Esophagus (tissue), 2 donors: ENCODE measurements around the gene SLFN11. TPM values are rescaled to one million over a fixed set of nuclear protein-coding genes. Genes with fewer than 3 reads are reported as not detected.
"Not testable (repeated sequence)": the region's sequence is repeated elsewhere in the genome, so short reads cannot be mapped to it uniquely, and the experiment has no call there.

Experiments used
- H3K27ac ChIP-seq, 2 donors: one replicate each; pipeline ENCODE4 v1.5.1; 2013; ENCODE audit warnings: low read depth in 2 of 2, mild to moderate bottlenecking in 2 of 2, inconsistent platforms in 1 of 2, low read length in 1 of 2, moderate library complexity in 1 of 2
- H3K27me3 ChIP-seq, 2 donors: one replicate each; pipeline ENCODE4 v1.6.1; 2013; ENCODE audit warnings: low read length in 2 of 2, control low read depth in 1 of 2, mild to moderate bottlenecking in 1 of 2; ENCODE audit not compliant: insufficient read depth in 2 of 2, control insufficient read depth in 1 of 2
- H3K36me3 ChIP-seq, 2 donors: one replicate each; pipeline ENCODE4 v1.6.1; 2013; ENCODE audit warnings: low read length in 1 of 2; ENCODE audit not compliant: control insufficient read depth in 2 of 2, insufficient read depth in 2 of 2
- H3K4me1 ChIP-seq, 2 donors: one replicate each; pipeline ENCODE4 v1.6.1; 2013; ENCODE audit warnings: low read length in 1 of 2; ENCODE audit not compliant: control insufficient read depth in 2 of 2, insufficient read depth in 2 of 2
- H3K4me3 ChIP-seq, 2 donors: one replicate each; pipeline ENCODE4 v1.5.1; 2013; ENCODE audit warnings: low read length in 2 of 2, mild to moderate bottlenecking in 2 of 2, low read depth in 1 of 2, moderate library complexity in 1 of 2
- H3K9me3 ChIP-seq, 2 donors: one replicate each; pipeline ENCODE4 v1.6.1; 2013; ENCODE audit warnings: mild to moderate bottlenecking in 2 of 2, low read depth in 1 of 2, low read length in 1 of 2, moderate library complexity in 1 of 2; ENCODE audit not compliant: control insufficient read depth in 2 of 2, insufficient read depth in 1 of 2
- WGBS, 2 donors: extraction: QIAGEN DNeasy Blood & Tissue Kit; methylation state at CpG; one replicate each; pipeline ENCODE4 v1.1.7; 2013; 5-methylcytosine and 5-hydroxymethylcytosine counted together
- polyA plus RNA-seq, 2 donors: library from polyadenylated mRNA; stranded (reverse); fragments of 200-250 nt; gene quantifications; one replicate each; pipeline ENCODE4 v1.2.3, GENCODE V29; 2013
- donor health status: healthy with polysubstance abuse.
- donor health status: Bipolar disorder and iron deficiency.

The SLFN11 gene
- polyA plus RNA-seq, 2 donors: 2.7 to 3.0 TPM

DNA sequence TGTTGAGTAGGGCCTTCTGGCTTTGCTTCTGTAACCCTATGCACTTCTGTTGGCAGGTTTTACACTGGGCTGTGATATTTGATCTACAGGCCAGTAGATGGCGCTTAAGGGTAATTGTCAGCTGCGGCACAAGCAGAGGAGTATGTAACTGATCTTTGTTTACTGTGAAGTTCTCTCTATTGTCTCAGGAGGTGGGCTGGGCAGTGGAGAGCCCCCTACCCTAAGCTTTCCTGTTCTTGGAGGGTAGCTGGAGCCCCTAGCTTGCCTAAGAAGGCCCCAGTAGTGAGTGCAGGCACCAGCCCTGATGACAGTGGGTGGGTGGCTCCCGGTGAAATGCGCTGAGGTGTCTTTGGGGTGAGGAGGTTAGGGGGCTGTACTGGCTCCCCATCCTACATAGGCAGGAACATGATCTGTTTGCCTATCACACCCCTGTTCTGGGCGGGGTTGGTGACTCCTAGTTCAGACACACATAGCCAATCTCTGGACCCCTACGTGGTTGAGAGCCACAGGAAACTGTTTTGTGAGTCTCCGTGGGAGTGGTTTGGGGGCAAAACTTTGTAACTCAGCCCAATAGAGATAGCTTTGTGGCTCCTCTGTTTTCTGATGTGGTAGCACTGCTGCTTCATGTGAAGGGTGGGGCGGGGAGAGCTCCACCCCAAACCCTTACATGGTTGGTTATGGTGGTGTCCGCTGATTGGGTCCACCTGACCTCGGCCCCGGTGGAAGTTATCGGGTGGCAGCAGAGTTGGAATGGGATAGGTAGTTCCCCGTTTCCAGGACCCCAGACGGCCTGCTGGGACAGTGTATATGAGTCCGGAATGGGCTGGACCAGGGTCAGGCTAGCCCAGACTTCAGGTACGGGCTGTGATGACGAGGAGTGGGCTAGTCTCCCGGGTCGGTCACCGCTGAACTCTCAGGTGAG is 60.4 kb downstream of the SLFN11 start:
- Histone ChIP-seq H3K4me3 (peak overlapping the region; percentile 18 to 29), H3K9me3 (no peaks in the 10 kb centered on the region), H3K36me3 (no peaks in the 10 kb centered on the region), H3K27ac (peak overlapping the region; percentile 65 to 76), H3K4me1 (peaks cover 0 to 11% of the 10 kb centered on the region in 2 donors), H3K27me3 (no peaks in the 10 kb centered on the region)
- 22 to 32% methylated on average over 20 of the region's 20 CpGs for WGBS, 2 donors

DNA sequence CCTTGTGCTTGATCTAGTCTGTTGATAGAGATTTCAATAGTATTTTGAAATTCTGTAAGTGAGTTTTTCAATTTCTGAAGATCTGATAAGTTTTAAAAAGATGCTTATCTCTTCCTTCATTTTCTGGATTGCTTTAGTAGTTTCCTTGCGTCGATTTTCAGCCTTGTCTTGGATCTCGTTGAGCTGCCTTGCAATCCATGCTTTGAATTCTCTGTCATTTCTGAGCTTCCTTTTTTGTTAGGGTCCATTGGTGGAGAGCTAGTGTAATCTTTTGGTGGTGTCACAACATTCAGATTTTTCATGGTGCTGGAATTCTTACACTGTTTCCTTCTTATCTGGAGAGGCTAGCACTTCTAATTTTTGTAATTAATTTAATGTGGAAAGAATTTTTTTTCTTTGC is 61.1 kb downstream of the SLFN11 start:
- Histone ChIP-seq H3K9me3 (no peaks in the 10 kb centered on the region), H3K36me3 (no peaks in the 10 kb centered on the region)

DNA sequence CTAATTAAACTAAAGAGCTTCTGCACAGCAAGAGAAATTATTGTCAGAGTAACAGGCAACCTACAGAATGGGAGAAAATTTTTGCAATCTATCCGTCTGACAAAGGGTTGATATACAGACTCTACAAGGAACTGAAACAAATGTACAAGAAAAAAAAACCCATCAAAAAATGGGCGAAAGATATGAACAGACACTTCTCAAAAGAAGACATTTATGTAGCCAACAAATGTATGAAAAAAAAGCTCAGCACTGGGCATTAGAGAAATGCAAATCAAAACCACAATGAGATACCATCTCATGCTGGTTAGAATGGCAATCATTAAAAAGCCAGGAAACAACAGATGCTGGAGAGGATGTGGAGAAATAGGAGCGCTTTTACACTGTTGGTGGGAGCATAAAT is 64.1 kb downstream of the SLFN11 start:
- H3K36me3 ChIP-seq, H3K4me1 ChIP-seq: not testable (repeated sequence)
- 59 to 80% methylated on average over 3 of the region's 3 CpGs for WGBS, 2 donors

More for the DNA sequence above, 61.1 kb downstream of the SLFN11 start:
- Histone ChIP-seq H3K4me3 (no peak overlapping the region), H3K27me3 (no peaks in the 10 kb centered on the region), H3K4me1 (peaks cover 0 to 11% of the 10 kb centered on the region in 2 donors), H3K27ac (no peak overlapping the region)
- WGBS, 2 donors: 60 to 68% methylated on average over 3 of the region's 3 CpGs

More for the DNA sequence above, 64.1 kb downstream of the SLFN11 start:
- H3K4me3 ChIP-seq, H3K27me3 ChIP-seq, H3K27ac ChIP-seq, H3K9me3 ChIP-seq: not testable (repeated sequence)

Other genes starting within 250 kb of the SLFN11 start
- 1 to 10 TPM; 3.8 to 8.7 TPM for gene NLE1, start 231.3 kb downstream of the SLFN11 start, polyA plus RNA-seq
- under 1 TPM; 0.01 to 0.02 TPM for gene UNC45B, start 225.8 kb downstream of the SLFN11 start, polyA plus RNA-seq
- gene SLC35G3, start 179.2 kb downstream of the SLFN11 start, polyA plus RNA-seq: not detected
- 1 to 10 TPM; 2.8 to 3.1 TPM for gene SLFN5, start 130.5 kb downstream of the SLFN11 start, polyA plus RNA-seq
- 1 to 10 TPM; 1.9 to 2.0 TPM for gene SLFN12, start 58.9 kb upstream of the SLFN11 start, polyA plus RNA-seq
- gene SLFN13, start 75.1 kb upstream of the SLFN11 start, polyA plus RNA-seq: 1 to 10 TPM; 3.7 to 6.0 TPM
- under 1 TPM; 0.25 to 0.55 TPM for gene SLFN12L, start 164.1 kb upstream of the SLFN11 start, polyA plus RNA-seq
- not detected for gene SLFN14, start 187.2 kb upstream of the SLFN11 start, polyA plus RNA-seq
- gene PEX12, start 204.9 kb upstream of the SLFN11 start, polyA plus RNA-seq: 1 to 10 TPM; 2.4 TPM
- 10 to 100 TPM; 13.2 to 14.3 TPM for gene AP2B1, start 213.7 kb upstream of the SLFN11 start, polyA plus RNA-seq